ENCODE results near the gene ATP8B3.
A peak's percentile ranks its signal among the peaks of the same experiment; 100 is the strongest.

ATP8B3 gene

GRCh38 chr19:1841209-1841924 is 29.3 kb upstream of the ATP8B3 start:
- no peaks in the 10 kb centered on the region for H3K36me3 ChIP-seq (ENCODE audit: insufficient read depth, low read length)
- H3K27ac ChIP-seq (ENCODE audit: low read depth, low read length): 0 out of 2 replicates have a peak overlapping the region, but pooled peaks have one; percentile 13
- H3K4me3 ChIP-seq (ENCODE audit: low read length): no peak overlapping the region
- H3K9me3 ChIP-seq (ENCODE audit: insufficient read depth, low read depth, low read length): no peaks in the 10 kb centered on the region
- no peaks in the 10 kb centered on the region for H3K27me3 ChIP-seq (ENCODE audit: insufficient read depth, low read length)
- 92% methylated on average over 35 of the region's 35 CpGs for WGBS
- no peaks in the 10 kb centered on the region for H3K4me1 ChIP-seq (ENCODE audit: insufficient read depth, low read length)
- no peak overlapping the region; the same call in 1 of the 2 replicates for H3K9ac ChIP-seq (ENCODE audit: low read depth, low read length)

- Histone ChIP-seq H3K36me3 (ENCODE audit: insufficient read depth, low read length) (no peaks in the 10 kb centered on the region), H3K9me3 (ENCODE audit: insufficient read depth, low read depth, low read length) (no peaks in the 10 kb centered on the region), H3K4me1 (ENCODE audit: insufficient read depth, low read length) (no peaks in the 10 kb centered on the region), H3K4me3 (ENCODE audit: low read length) (no peak overlapping the region), H3K27ac (ENCODE audit: low read depth, low read length) (0 out of 2 replicates have a peak overlapping the region, but pooled peaks have one; percentile 13), H3K27me3 (ENCODE audit: insufficient read depth, low read length) (no peaks in the 10 kb centered on the region), H3K9ac (ENCODE audit: low read depth, low read length) (peak overlapping the region; percentile 14; the same call in 1 of the 2 replicates)
- 89% methylated on average over 22 of the region's 22 CpGs for WGBS
Observed at GRCh38 chr19:1840541-1841115, 28.6 kb upstream of the ATP8B3 start.

- no peaks in the 10 kb centered on the region for H3K27me3 ChIP-seq (ENCODE audit: insufficient read depth, low read length)
- no peak overlapping the region for H3K27ac ChIP-seq (ENCODE audit: low read depth, low read length)
- H3K36me3 ChIP-seq (ENCODE audit: insufficient read depth, low read length): no peaks in the 10 kb centered on the region
- H3K9me3 ChIP-seq (ENCODE audit: insufficient read depth, low read depth, low read length): no peaks in the 10 kb centered on the region
- no peak overlapping the region for H3K9ac ChIP-seq (ENCODE audit: low read depth, low read length)
- no peak overlapping the region for H3K4me3 ChIP-seq (ENCODE audit: low read length)
- H3K4me1 ChIP-seq (ENCODE audit: insufficient read depth, low read length): no peaks in the 10 kb centered on the region
- 95% methylated on average over 25 of the region's 25 CpGs for WGBS
Observed at GRCh38 chr19:1839658-1840540, 27.8 kb upstream of the ATP8B3 start.

GRCh38 chr19:1837625-1838105 is 25.6 kb upstream of the ATP8B3 start:
- 41% methylated on average over 23 of the region's 23 CpGs for WGBS
- H3K36me3 ChIP-seq (ENCODE audit: insufficient read depth, low read length): no peaks in the 10 kb centered on the region
- H3K4me3 ChIP-seq (ENCODE audit: low read length): no peak overlapping the region
- no peak overlapping the region for H3K9ac ChIP-seq (ENCODE audit: low read depth, low read length)
- no peaks in the 10 kb centered on the region for H3K9me3 ChIP-seq (ENCODE audit: insufficient read depth, low read depth, low read length)
- H3K27ac ChIP-seq (ENCODE audit: low read depth, low read length): no peak overlapping the region
- no peaks in the 10 kb centered on the region for H3K4me1 ChIP-seq (ENCODE audit: insufficient read depth, low read length)
- H3K27me3 ChIP-seq (ENCODE audit: insufficient read depth, low read length): no peaks in the 10 kb centered on the region

- Histone ChIP-seq H3K27me3 (ENCODE audit: insufficient read depth, low read length) (no peaks in the 10 kb centered on the region), H3K9ac (ENCODE audit: low read depth, low read length) (no peak overlapping the region), H3K36me3 (ENCODE audit: insufficient read depth, low read length) (no peaks in the 10 kb centered on the region), H3K4me3 (ENCODE audit: low read length) (no peak overlapping the region), H3K27ac (ENCODE audit: low read depth, low read length) (no peak overlapping the region), H3K9me3 (ENCODE audit: insufficient read depth, low read depth, low read length) (no peaks in the 10 kb centered on the region), H3K4me1 (ENCODE audit: insufficient read depth, low read length) (no peaks in the 10 kb centered on the region)
- 87% methylated on average over 11 of the region's 11 CpGs for WGBS
Observed at GRCh38 chr19:1837222-1837565, 25.1 kb upstream of the ATP8B3 start.

GRCh38 chr19:1836458-1837221 is 24.6 kb upstream of the ATP8B3 start:
- Histone ChIP-seq H3K4me1 (ENCODE audit: insufficient read depth, low read length) (no peaks in the 10 kb centered on the region), H3K4me3 (ENCODE audit: low read length) (no peak overlapping the region), H3K27me3 (ENCODE audit: insufficient read depth, low read length) (no peaks in the 10 kb centered on the region), H3K9me3 (ENCODE audit: insufficient read depth, low read depth, low read length) (no peaks in the 10 kb centered on the region), H3K36me3 (ENCODE audit: insufficient read depth, low read length) (no peaks in the 10 kb centered on the region), H3K9ac (ENCODE audit: low read depth, low read length) (no peak overlapping the region), H3K27ac (ENCODE audit: low read depth, low read length) (no peak overlapping the region)
- WGBS: 94% methylated on average over 31 of the region's 31 CpGs

- H3K9me3 ChIP-seq (ENCODE audit: insufficient read depth, low read depth, low read length): no peaks in the 10 kb centered on the region
- no peak overlapping the region for H3K4me3 ChIP-seq (ENCODE audit: low read length)
- no peak overlapping the region for H3K27ac ChIP-seq (ENCODE audit: low read depth, low read length)
- no peaks in the 10 kb centered on the region for H3K4me1 ChIP-seq (ENCODE audit: insufficient read depth, low read length)
- H3K36me3 ChIP-seq (ENCODE audit: insufficient read depth, low read length): no peaks in the 10 kb centered on the region; the same call in 1 of the 2 replicates
- WGBS: 91% methylated on average over 15 of the region's 15 CpGs
- no peaks in the 10 kb centered on the region for H3K27me3 ChIP-seq (ENCODE audit: insufficient read depth, low read length)
- no peak overlapping the region for H3K9ac ChIP-seq (ENCODE audit: low read depth, low read length)
Observed at GRCh38 chr19:1833540-1833939, 21.5 kb upstream of the ATP8B3 start.

GRCh38 chr19:1832046-1832663 is 20.1 kb upstream of the ATP8B3 start:
- Histone ChIP-seq H3K4me1 (ENCODE audit: insufficient read depth, low read length) (peaks cover 2% of the 10 kb centered on the region; the same call in 1 of the 2 replicates), H3K4me3 (ENCODE audit: low read length) (no peak overlapping the region), H3K9me3 (ENCODE audit: insufficient read depth, low read depth, low read length) (no peaks in the 10 kb centered on the region), H3K27me3 (ENCODE audit: insufficient read depth, low read length) (no peaks in the 10 kb centered on the region), H3K27ac (ENCODE audit: low read depth, low read length) (no peak overlapping the region), H3K36me3 (ENCODE audit: insufficient read depth, low read length) (no peaks in the 10 kb centered on the region; the same call in 1 of the 2 replicates), H3K9ac (ENCODE audit: low read depth, low read length) (no peak overlapping the region)
- WGBS: 92% methylated on average over 26 of the region's 26 CpGs

GRCh38 chr19:1830978-1831377 is 18.9 kb upstream of the ATP8B3 start:
- H3K9ac ChIP-seq (ENCODE audit: low read depth, low read length): no peak overlapping the region
- no peaks in the 10 kb centered on the region for H3K9me3 ChIP-seq (ENCODE audit: insufficient read depth, low read depth, low read length)
- peaks cover 9% of the 10 kb centered on the region; the same call in 1 of the 2 replicates for H3K4me1 ChIP-seq (ENCODE audit: insufficient read depth, low read length)
- 95% methylated on average over 11 of the region's 11 CpGs for WGBS
- no peak overlapping the region for H3K4me3 ChIP-seq (ENCODE audit: low read length)
- no peaks in the 10 kb centered on the region for H3K27me3 ChIP-seq (ENCODE audit: insufficient read depth, low read length)
- H3K36me3 ChIP-seq (ENCODE audit: insufficient read depth, low read length): no peaks in the 10 kb centered on the region; the same call in 1 of the 2 replicates
- no peak overlapping the region for H3K27ac ChIP-seq (ENCODE audit: low read depth, low read length)

GRCh38 chr19:1830568-1830967 is 18.5 kb upstream of the ATP8B3 start:
- H3K9me3 ChIP-seq (ENCODE audit: insufficient read depth, low read depth, low read length): no peaks in the 10 kb centered on the region
- no peak overlapping the region for H3K4me3 ChIP-seq (ENCODE audit: low read length)
- H3K27ac ChIP-seq (ENCODE audit: low read depth, low read length): no peak overlapping the region
- peaks cover 4% of the 10 kb centered on the region for H3K36me3 ChIP-seq (ENCODE audit: insufficient read depth, low read length)
- H3K27me3 ChIP-seq (ENCODE audit: insufficient read depth, low read length): no peaks in the 10 kb centered on the region
- peaks cover 9% of the 10 kb centered on the region; the same call in 1 of the 2 replicates for H3K4me1 ChIP-seq (ENCODE audit: insufficient read depth, low read length)
- H3K9ac ChIP-seq (ENCODE audit: low read depth, low read length): no peak overlapping the region
- WGBS: 95% methylated on average over 15 of the region's 15 CpGs
